A673 (cell line): ENCODE results near the gene CMTM5. TPM values are rescaled to one million over a fixed set of nuclear protein-coding genes. Genes with fewer than 3 reads are reported as not detected.

Experiments
- BruUV-seq: library from RNA; stranded (reverse); fragments of 400-500 nt; replicated peaks from 2 replicates; lab custom pipeline; 2021; lab: Mats Ljungman, UMichigan
- CTCF ChIA-PET: fragments of 300-600 bp; sonication (Branson Sonifier 250); formaldehyde crosslinking; loops from one replicate; lab custom pipeline; 2022; ENCODE audit warnings: antibody characterized with exemption; lab: Charles Lee
- POLR2A ChIA-PET: fragments of 300-600 bp; sonication (Branson Sonifier 250); formaldehyde crosslinking; loops from one replicate; lab custom pipeline; 2022; ENCODE audit warnings: antibody characterized with exemption; ENCODE audit not compliant: low non-redundant PET; lab: Charles Lee
- DNase-seq: peaks from one replicate; pipeline ENCODE4 v3.0.0-alpha.2; 2015; ENCODE audit warnings: low spot score
- H3K27ac ChIP-seq: fragments of 200-600 bp; sonication (generic); 2 replicates; pipeline ENCODE4 v1.5.1; 2016; ENCODE audit warnings: mixed run types, low read depth, mild to moderate bottlenecking, mixed read lengths, antibody characterized with exemption, low read length; ENCODE audit not compliant: poor library complexity, severe bottlenecking
- H3K27me3 ChIP-seq: fragments of 200-600 bp; sonication (generic); replicated peaks from 2 replicates; pipeline ENCODE4 v1.6.1; 2017; ENCODE audit warnings: mixed run types, low read depth, mild to moderate bottlenecking, mixed read lengths, antibody characterized with exemption, low read length; ENCODE audit not compliant: insufficient read depth, poor library complexity
- H3K36me3 ChIP-seq: fragments of 200-600 bp; sonication (generic); 2 replicates; pipeline ENCODE4 v1.6.1; 2016; ENCODE audit warnings: mixed run types, mild to moderate bottlenecking, mixed read lengths, antibody characterized with exemption, low read length; ENCODE audit not compliant: insufficient read depth, poor library complexity, severe bottlenecking
- H3K4me1 ChIP-seq: fragments of 200-600 bp; sonication (generic); 2 replicates; pipeline ENCODE4 v1.6.1; 2017; ENCODE audit warnings: mixed run types, mild to moderate bottlenecking, mixed read lengths, antibody characterized with exemption, low read length; ENCODE audit not compliant: insufficient read depth, poor library complexity, severe bottlenecking
- H3K4me3 ChIP-seq: fragments of 200-600 bp; sonication (generic); 2 replicates; pipeline ENCODE4 v1.5.1; 2016; ENCODE audit warnings: low read depth, mixed run types, mild to moderate bottlenecking, mixed read lengths, low read length; ENCODE audit not compliant: poor library complexity, severe bottlenecking
- H3K9me3 ChIP-seq: fragments of 200-600 bp; sonication (generic); 2 replicates; pipeline ENCODE4 v1.6.1; 2016; ENCODE audit warnings: mixed run types, low read depth, mild to moderate bottlenecking, mixed read lengths, antibody characterized with exemption, low read length; ENCODE audit not compliant: poor library complexity, severe bottlenecking
- CTCF ChIP-seq: fragments of 300-800, 200-600 bp; sonication (generic); conservative IDR thresholded peaks from 2 replicates; pipeline ENCODE4 v1.5.1; 2017; ENCODE audit warnings: low read depth, mild to moderate bottlenecking, antibody characterized with exemption, low read length, moderate library complexity, mixed read lengths
- EZH2 ChIP-seq: fragments of 200-600 bp; sonication (generic); IDR thresholded peaks from 2 replicates; pipeline ENCODE4 v1.6.1; 2017; ENCODE audit warnings: borderline replicate concordance, low read depth, mild to moderate bottlenecking, mixed read lengths, antibody characterized with exemption, low read length; ENCODE audit not compliant: poor library complexity, severe bottlenecking
- intact Hi-C: fragments of 100-400 bp; cut with micrococcal nuclease; formaldehyde crosslinking; loops from one replicate; pipeline ENCODE4 v1.10.0; 2022; ENCODE audit not compliant: unreplicated experiment
- total RNA-seq: library from RNA; stranded (reverse); gene quantifications from 2 replicates; pipeline ENCODE4 v1.2.3, GENCODE V29; 2021

CMTM5 gene
- total RNA-seq, 1 experiment from 2014 or later, result not detected

DNA sequence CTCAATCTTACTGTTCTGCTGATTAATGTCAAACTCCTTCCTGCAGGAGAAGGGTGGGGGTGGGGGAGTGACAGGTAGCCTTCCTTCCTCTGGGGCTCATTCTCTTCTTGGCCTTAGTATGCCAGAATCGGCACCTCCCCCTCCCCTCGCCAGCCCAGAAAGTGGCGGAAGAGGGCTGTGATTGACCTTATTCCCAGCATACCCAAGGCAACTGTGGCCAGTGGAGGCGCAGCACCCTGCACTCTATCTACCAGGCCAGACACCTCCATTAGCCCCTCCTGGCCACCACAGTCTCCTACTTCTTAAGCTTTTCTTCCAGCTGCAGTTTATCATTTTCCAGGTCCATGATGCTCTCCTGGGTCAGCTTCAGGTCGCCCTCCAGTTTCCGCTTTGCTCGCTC is 15.8 kb downstream of the CMTM5 start:
- CTCF ChIA-PET, result interaction anchor here (1.6 kb wide), 1 partner anchor 13 kb away, joined by 3 read pairs; no protein-coding TSS in a partner anchor
- peaks cover 9% of the 10 kb centered on the region for H3K27me3 ChIP-seq
- BruUV-seq, result no TSS peak

DNA sequence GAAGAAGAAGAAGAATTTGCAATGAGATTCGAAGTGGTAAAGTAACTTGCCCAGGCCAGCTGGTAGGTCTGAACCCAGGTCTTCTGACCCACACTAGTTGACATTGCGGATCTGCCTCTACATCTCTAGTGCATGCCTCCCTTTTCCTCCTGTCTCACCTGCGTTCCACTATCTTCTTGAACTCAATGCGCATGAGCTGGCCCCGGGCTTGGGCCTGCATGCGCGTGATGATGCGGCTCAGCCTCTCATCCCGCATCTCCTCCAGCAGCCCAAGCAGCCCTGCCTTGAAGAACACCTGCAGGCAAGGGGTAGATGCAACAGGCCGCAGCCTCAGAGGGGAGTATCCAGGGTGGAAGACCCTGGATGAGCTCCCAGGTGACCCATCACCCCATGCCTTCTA is 19.3 kb downstream of the CMTM5 start:
- no TSS peak for BruUV-seq
- Histone ChIP-seq H3K36me3 (no peaks in the 10 kb centered on the region), H3K9me3 (no peaks in the 10 kb centered on the region), H3K27ac (no peak overlapping the region), H3K4me3 (no peak overlapping the region), H3K4me1 (no peaks in the 10 kb centered on the region), H3K27me3 (peaks cover 5% of the 10 kb centered on the region)
- intact Hi-C loops, result no loop called here
- ChIA-PET POLR2A (no interaction called here), CTCF (no interaction called here)
- TF ChIP-seq CTCF (no peak), EZH2 (no peak)
- no peak for DNase-seq

More for the DNA sequence above, 15.8 kb downstream of the CMTM5 start:
- intact Hi-C loops, result no loop called here
- TF ChIP-seq EZH2 (no peak), CTCF (no peak)
- no peak for DNase-seq
- Histone ChIP-seq H3K27ac (no peak overlapping the region), H3K9me3 (no peaks in the 10 kb centered on the region), H3K4me3 (no peak overlapping the region), H3K36me3 (no peaks in the 10 kb centered on the region), H3K4me1 (no peaks in the 10 kb centered on the region)
- POLR2A ChIA-PET, result interaction anchor here (0.6 kb wide), 2 partner anchors 8 to 10 kb away, joined by 4 to 7 read pairs; no protein-coding TSS in a partner anchor

- H3K4me1 ChIP-seq, result no peaks in the 10 kb centered on the region
- ChIA-PET POLR2A (no interaction called here), CTCF (no interaction called here)
- BruUV-seq, result no TSS peak
- intact Hi-C loops, result no loop called here
- H3K27ac ChIP-seq, result no peak overlapping the region
- H3K9me3 ChIP-seq, result no peaks in the 10 kb centered on the region
- H3K4me3 ChIP-seq, result no peak overlapping the region
- TF ChIP-seq CTCF (no peak), EZH2 (no peak)
- DNase-seq, result no peak
- H3K36me3 ChIP-seq, result no peaks in the 10 kb centered on the region
- H3K27me3 ChIP-seq, result peaks cover 4% of the 10 kb centered on the region
Observed at GRCh38 chr14:23396781-23397407, 20.0 kb downstream of the CMTM5 start.
